IgD-negative memory B cell (primary cell): ENCODE data around the gene MAP3K21. TPM values are rescaled to one million over a fixed set of nuclear protein-coding genes. Genes with fewer than 3 reads are reported as not detected.

Source experiments
- H3K27ac Mint-ChIP-seq, 3 donors: one replicate each; pipeline ENCODE4 v1.8.0; 2020 to 2022; ENCODE audit warnings: mild to moderate bottlenecking in 3 of 3, mixed read lengths in 3 of 3, moderate library complexity in 1 of 3
- H3K27me3 Mint-ChIP-seq: one replicate; pipeline ENCODE4 v1.8.0; 2021; ENCODE audit warnings: mixed read lengths
- H3K36me3 Mint-ChIP-seq: one replicate; pipeline ENCODE4 v1.8.0; 2020; ENCODE audit warnings: mild to moderate bottlenecking, mixed read lengths
- H3K4me1 Mint-ChIP-seq, 3 donors: one replicate each; pipeline ENCODE4 v1.8.0; 2020 to 2022; ENCODE audit warnings: mixed read lengths in 3 of 3, mild to moderate bottlenecking in 1 of 3
- H3K4me3 Mint-ChIP-seq, 4 donors: one replicate each; pipeline ENCODE4 v1.8.0; 2020 to 2022; ENCODE audit warnings: mild to moderate bottlenecking in 4 of 4, mixed read lengths in 4 of 4, moderate library complexity in 3 of 4
- H3K9me3 Mint-ChIP-seq, 3 donors: one replicate each; pipeline ENCODE4 v1.8.0; 2020 to 2021; ENCODE audit warnings: mixed read lengths in 3 of 3, mild to moderate bottlenecking in 1 of 3
- polyA plus RNA-seq: library from polyadenylated mRNA; unstranded; fragments of 300-500 nt; fragmentation: Illumina TruSeq; gene quantifications from one replicate; pipeline ENCODE4 v1.2.3, GENCODE V29; 2021

The MAP3K21 gene
- polyA plus RNA-seq, 1 donor from 2014 or later, result not detected

- no peak overlapping the region for H3K27ac Mint-ChIP-seq
- H3K27me3 Mint-ChIP-seq, result peaks cover 4% of the 10 kb centered on the region
- H3K4me3 Mint-ChIP-seq, result no peak overlapping the region
- peaks cover 0 to 1% (median 1%) of the 10 kb centered on the region in 3 donors for H3K4me1 Mint-ChIP-seq
- no peaks in the 10 kb centered on the region for H3K36me3 Mint-ChIP-seq
- no peaks in the 10 kb centered on the region for H3K9me3 Mint-ChIP-seq
Observed at GRCh38 chr1:233304489-233305102, 22.9 kb upstream of the MAP3K21 start.

- H3K27me3 Mint-ChIP-seq, result peaks cover 3% of the 10 kb centered on the region
- H3K4me3 Mint-ChIP-seq, result no peak overlapping the region
- H3K27ac Mint-ChIP-seq, result peak overlapping the region in 1 of 3 donors; percentile 27
- H3K4me1 Mint-ChIP-seq, result peaks cover 0 to 1% (median 0%) of the 10 kb centered on the region in 3 donors
- H3K9me3 Mint-ChIP-seq, result no peaks in the 10 kb centered on the region
- H3K36me3 Mint-ChIP-seq, result no peaks in the 10 kb centered on the region
Observed at GRCh38 chr1:233313434-233314155, 13.9 kb upstream of the MAP3K21 start.

- Mint-ChIP-seq H3K9me3 (peaks cover 0 to 2% (median 0%) of the 10 kb centered on the region in 3 donors), H3K4me1 (peaks cover 0 to 1% (median 0%) of the 10 kb centered on the region in 3 donors), H3K4me3 (no peak overlapping the region), H3K27ac (no peak overlapping the region), H3K27me3 (peaks cover 8% of the 10 kb centered on the region), H3K36me3 (no peaks in the 10 kb centered on the region)
Observed at GRCh38 chr1:233315718-233316301, 11.7 kb upstream of the MAP3K21 start.

GRCh38 chr1:233316473-233316872 is 11.1 kb upstream of the MAP3K21 start:
- H3K9me3 Mint-ChIP-seq, result peaks cover 0 to 2% (median 0%) of the 10 kb centered on the region in 3 donors
- H3K27me3 Mint-ChIP-seq, result peaks cover 8% of the 10 kb centered on the region
- H3K27ac Mint-ChIP-seq, result no peak overlapping the region
- no peak overlapping the region for H3K4me3 Mint-ChIP-seq
- H3K4me1 Mint-ChIP-seq, result peaks cover 0 to 1% (median 0%) of the 10 kb centered on the region in 3 donors
- H3K36me3 Mint-ChIP-seq, result no peaks in the 10 kb centered on the region

- peaks cover 0 to 1% (median 0%) of the 10 kb centered on the region in 3 donors for H3K4me1 Mint-ChIP-seq
- peaks cover 2% of the 10 kb centered on the region for H3K36me3 Mint-ChIP-seq
- H3K27me3 Mint-ChIP-seq, result peaks cover 11% of the 10 kb centered on the region
- peaks cover 0 to 2% (median 0%) of the 10 kb centered on the region in 3 donors for H3K9me3 Mint-ChIP-seq
- H3K4me3 Mint-ChIP-seq, result no peak overlapping the region
- H3K27ac Mint-ChIP-seq, result no peak overlapping the region
Observed at GRCh38 chr1:233319272-233319671, 8.3 kb upstream of the MAP3K21 start.

- Mint-ChIP-seq H3K4me3 (no peak overlapping the region), H3K4me1 (peaks cover 0 to 1% (median 0%) of the 10 kb centered on the region in 3 donors), H3K9me3 (peaks cover 0 to 2% (median 0%) of the 10 kb centered on the region in 3 donors), H3K36me3 (peaks cover 2% of the 10 kb centered on the region), H3K27ac (no peak overlapping the region), H3K27me3 (peaks cover 9% of the 10 kb centered on the region)
Observed at GRCh38 chr1:233320023-233320422, 7.5 kb upstream of the MAP3K21 start.

GRCh38 chr1:233323718-233324117 is 3.8 kb upstream of the MAP3K21 start:
- H3K9me3 Mint-ChIP-seq, result peaks cover 0 to 2% (median 0%) of the 10 kb centered on the region in 3 donors
- H3K4me1 Mint-ChIP-seq, result peaks cover 0 to 3% (median 0%) of the 10 kb centered on the region in 3 donors
- peaks cover 2% of the 10 kb centered on the region for H3K36me3 Mint-ChIP-seq
- H3K27me3 Mint-ChIP-seq, result peaks cover 8% of the 10 kb centered on the region
- no peak overlapping the region for H3K4me3 Mint-ChIP-seq
- no peak overlapping the region for H3K27ac Mint-ChIP-seq

- H3K4me3 Mint-ChIP-seq, result peak overlapping the region in 1 of 4 donors; percentile 86
- H3K9me3 Mint-ChIP-seq, result no peaks in the 10 kb centered on the region
- peak overlapping the region in 1 of 3 donors; percentile 55 for H3K27ac Mint-ChIP-seq
- peaks cover 0 to 8% (median 5%) of the 10 kb centered on the region in 3 donors for H3K4me1 Mint-ChIP-seq
- peaks cover 2% of the 10 kb centered on the region for H3K36me3 Mint-ChIP-seq
- peaks cover 4% of the 10 kb centered on the region for H3K27me3 Mint-ChIP-seq
Observed at GRCh38 chr1:233326319-233326718, 1.2 kb upstream of the MAP3K21 start.

GRCh38 chr1:233326811-233327650 is 493 bp upstream of the MAP3K21 start:
- Mint-ChIP-seq H3K27me3 (peaks cover 4% of the 10 kb centered on the region), H3K27ac (peak overlapping the region; percentile 31 to 92 (median 55)), H3K36me3 (peaks cover 2% of the 10 kb centered on the region), H3K4me3 (peak overlapping the region; percentile 57 to 93 (median 81)), H3K4me1 (peaks cover 0 to 8% (median 5%) of the 10 kb centered on the region in 3 donors), H3K9me3 (no peaks in the 10 kb centered on the region)

GRCh38 chr1:233328142-233328921 is 808 bp downstream of the MAP3K21 start:
- Mint-ChIP-seq H3K36me3 (no peaks in the 10 kb centered on the region), H3K4me1 (peaks cover 0 to 8% (median 5%) of the 10 kb centered on the region in 3 donors), H3K27ac (peak overlapping the region in 1 of 3 donors; percentile 88), H3K9me3 (no peaks in the 10 kb centered on the region), H3K4me3 (peak overlapping the region; percentile 77 to 96 (median 89)), H3K27me3 (peaks cover 4% of the 10 kb centered on the region)

GRCh38 chr1:233331676-233332519 is 4.4 kb downstream of the MAP3K21 start:
- Mint-ChIP-seq H3K4me3 (no peak overlapping the region), H3K27me3 (peaks cover under 1% of the 10 kb centered on the region), H3K27ac (no peak overlapping the region), H3K9me3 (no peaks in the 10 kb centered on the region), H3K4me1 (peaks cover 0 to 7% (median 5%) of the 10 kb centered on the region in 3 donors), H3K36me3 (no peaks in the 10 kb centered on the region)

GRCh38 chr1:233333086-233333485 is 5.6 kb downstream of the MAP3K21 start:
- peaks cover 0 to 6% (median 5%) of the 10 kb centered on the region in 3 donors for H3K4me1 Mint-ChIP-seq
- peaks cover 5% of the 10 kb centered on the region for H3K27me3 Mint-ChIP-seq
- H3K4me3 Mint-ChIP-seq, result no peak overlapping the region
- H3K9me3 Mint-ChIP-seq, result no peaks in the 10 kb centered on the region
- H3K27ac Mint-ChIP-seq, result no peak overlapping the region
- no peaks in the 10 kb centered on the region for H3K36me3 Mint-ChIP-seq

- Mint-ChIP-seq H3K4me1 (peaks cover 2 to 9% (median 3%) of the 10 kb centered on the region in 3 donors), H3K9me3 (no peaks in the 10 kb centered on the region), H3K27ac (no peak overlapping the region), H3K36me3 (peaks cover 4% of the 10 kb centered on the region), H3K27me3 (peaks cover 13% of the 10 kb centered on the region), H3K4me3 (no peak overlapping the region)
Observed at GRCh38 chr1:233334092-233334491, 6.6 kb downstream of the MAP3K21 start.
